ENCODE measurements around the gene PCDH1. TPM values are rescaled to one million over a fixed set of nuclear protein-coding genes. Genes with fewer than 3 reads are reported as not detected.
A peak's percentile ranks its signal among the peaks of the same experiment; 100 is the strongest.

PCDH1 gene
- total RNA-seq, 1 experiment from 2014 or later, result 0.53 TPM

GRCh38 chr5:141883184-141883891, 5.1 kb upstream of the PCDH1 start:
- Histone ChIP-seq H3K4me3 (no peak overlapping the region), H3K36me3 (no peaks in the 10 kb centered on the region), H3K27ac (no peak overlapping the region), H3K9me3 (replicated peaks) (no peaks in the 10 kb centered on the region), H3K27me3 (replicated peaks) (peaks cover 73% of the 10 kb centered on the region), H3K4me1 (replicated peaks) (peaks cover 8% of the 10 kb centered on the region)
- peak in 1 of 2 experiments; percentile 27 for DNase-seq (ENCODE audit: low read depth in 1 of 2, low spot score in 2 of 2)

DNA sequence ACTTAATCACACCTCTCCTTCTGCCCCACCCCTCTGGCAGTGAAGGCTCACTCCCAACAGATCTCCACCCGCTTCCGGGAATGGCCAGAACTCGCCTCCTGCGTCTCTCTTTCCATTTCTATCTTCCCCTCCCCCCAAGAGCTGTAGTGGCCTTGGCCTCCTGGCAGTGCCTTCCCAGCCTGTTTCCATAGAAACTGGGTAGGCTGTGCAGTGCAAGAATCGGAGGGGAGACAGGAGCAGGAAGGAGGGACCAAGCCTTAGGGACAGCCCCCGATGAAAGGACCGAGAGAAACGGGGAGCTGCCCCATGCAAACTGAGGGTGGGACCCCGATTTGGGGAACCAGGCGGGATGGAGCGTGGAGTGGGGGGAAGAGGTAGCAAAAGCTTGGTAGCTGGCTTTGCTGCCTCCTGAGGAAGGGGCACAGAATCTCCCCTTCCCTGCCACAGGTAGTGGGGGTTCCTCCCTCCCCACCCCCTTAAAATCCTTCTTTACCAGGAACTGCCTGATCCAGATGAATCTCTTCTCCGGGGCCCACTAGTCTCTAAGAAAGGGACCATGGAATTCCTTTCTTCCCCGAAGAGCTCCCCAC, 4.5 kb upstream of the PCDH1 start:
- Histone ChIP-seq H3K27me3 (replicated peaks) (peaks cover 78% of the 10 kb centered on the region), H3K27ac (no peak overlapping the region), H3K9me3 (replicated peaks) (peaks cover 3% of the 10 kb centered on the region; the same call in 1 of the 2 replicates), H3K36me3 (no peaks in the 10 kb centered on the region), H3K4me3 (no peak overlapping the region), H3K4me1 (replicated peaks) (peaks cover 13% of the 10 kb centered on the region)
- no peak for DNase-seq (ENCODE audit: low read depth in 1 of 2, low spot score in 2 of 2)

DNA sequence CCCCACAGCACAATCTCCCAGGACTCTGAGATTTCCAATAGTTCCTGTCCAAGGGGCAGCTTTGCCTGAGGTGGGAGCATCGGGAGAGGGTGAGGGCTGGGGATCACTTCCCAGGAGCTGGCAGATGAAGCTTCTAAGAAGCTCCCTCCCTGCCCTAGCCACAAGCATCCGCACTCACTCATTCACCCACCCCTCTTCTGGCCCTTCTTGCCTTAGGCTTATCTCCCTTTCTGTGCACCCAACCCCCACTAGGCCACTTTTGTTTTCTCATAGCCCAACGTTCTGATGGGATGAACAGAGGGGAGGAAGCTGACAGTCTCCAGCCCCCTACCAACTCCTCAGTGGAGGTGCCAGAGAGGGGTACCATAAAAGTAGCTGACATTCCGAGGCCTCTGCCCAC, 3.7 kb upstream of the PCDH1 start:
- Histone ChIP-seq H3K4me1 (replicated peaks) (peaks cover 16% of the 10 kb centered on the region), H3K9me3 (replicated peaks) (peaks cover 3% of the 10 kb centered on the region; the same call in 1 of the 2 replicates), H3K27ac (no peak overlapping the region), H3K36me3 (no peaks in the 10 kb centered on the region), H3K27me3 (replicated peaks) (peaks cover 86% of the 10 kb centered on the region), H3K4me3 (no peak overlapping the region)
- DNase-seq (ENCODE audit: low read depth in 1 of 2, low spot score in 2 of 2), result no peak

DNA sequence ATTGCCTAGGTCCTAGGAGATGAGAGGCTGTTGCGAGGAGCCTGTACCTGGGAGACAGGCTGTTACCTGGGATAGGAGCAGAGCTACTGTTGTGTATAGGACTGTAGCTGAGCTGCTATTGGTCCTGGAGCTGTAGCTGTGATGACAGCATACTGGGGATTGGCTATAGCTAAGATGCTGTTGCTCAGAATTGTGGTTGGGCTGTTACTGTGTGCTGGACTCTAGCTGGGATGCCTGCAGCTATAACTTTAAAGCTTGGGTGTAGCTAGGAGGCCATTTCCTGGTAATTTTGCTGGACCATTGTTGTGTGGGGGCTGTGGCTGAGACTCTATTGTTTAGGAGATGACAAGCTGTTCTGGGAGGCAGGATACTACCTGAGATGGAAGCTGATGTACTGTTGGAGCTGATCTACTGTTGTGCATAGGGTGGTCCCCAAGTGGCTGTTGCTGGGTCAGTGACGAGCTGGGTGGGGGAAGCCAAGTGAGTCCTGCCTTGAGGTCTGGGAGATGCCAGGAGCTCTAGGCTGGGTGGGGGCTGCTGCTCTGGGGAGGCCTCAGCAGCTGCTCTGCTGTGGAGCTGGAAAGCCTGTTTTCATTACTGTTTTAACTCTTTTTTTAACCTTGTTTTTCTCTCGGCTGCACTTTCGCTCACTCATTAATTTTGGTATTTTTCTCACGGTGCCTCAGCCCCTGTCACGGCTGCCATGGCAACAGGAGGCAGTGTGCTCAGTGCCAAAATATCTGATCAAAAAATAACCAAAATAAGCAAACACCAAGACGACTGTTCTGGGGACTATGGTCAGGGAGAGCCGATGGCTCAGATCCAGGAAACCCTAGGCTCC, 3.0 kb upstream of the PCDH1 start:
- H3K9me3 ChIP-seq (replicated peaks), result peaks cover 3% of the 10 kb centered on the region; the same call in 1 of the 2 replicates
- H3K4me1 ChIP-seq (replicated peaks), result peaks cover 16% of the 10 kb centered on the region
- no peak overlapping the region for H3K27ac ChIP-seq
- H3K4me3 ChIP-seq, result no peak overlapping the region
- peak in 1 of 2 experiments; percentile 24 for DNase-seq (ENCODE audit: low read depth in 1 of 2, low spot score in 2 of 2)
- H3K36me3 ChIP-seq, result no peaks in the 10 kb centered on the region
- peaks cover 93% of the 10 kb centered on the region for H3K27me3 ChIP-seq (replicated peaks)

GRCh38 chr5:141879941-141880738, 1.9 kb upstream of the PCDH1 start:
- Histone ChIP-seq H3K4me1 (replicated peaks) (peaks cover 16% of the 10 kb centered on the region), H3K27ac (no peak overlapping the region), H3K27me3 (replicated peaks) (peaks cover 94% of the 10 kb centered on the region), H3K36me3 (no peaks in the 10 kb centered on the region), H3K9me3 (replicated peaks) (peaks cover 3% of the 10 kb centered on the region; the same call in 1 of the 2 replicates), H3K4me3 (no peak overlapping the region)
- no peak for DNase-seq (ENCODE audit: low read depth in 1 of 2, low spot score in 2 of 2)

GRCh38 chr5:141879426-141879759, 1.2 kb upstream of the PCDH1 start:
- H3K27me3 ChIP-seq (replicated peaks), result peaks cover 94% of the 10 kb centered on the region
- H3K36me3 ChIP-seq, result no peaks in the 10 kb centered on the region
- no peak overlapping the region for H3K4me3 ChIP-seq
- DNase-seq (ENCODE audit: low read depth in 1 of 2, low spot score in 2 of 2), result no peak
- H3K9me3 ChIP-seq (replicated peaks), result peaks cover 3% of the 10 kb centered on the region; the same call in 1 of the 2 replicates
- peaks cover 16% of the 10 kb centered on the region for H3K4me1 ChIP-seq (replicated peaks)
- H3K27ac ChIP-seq, result no peak overlapping the region

- peaks cover 98% of the 10 kb centered on the region for H3K27me3 ChIP-seq (replicated peaks)
- H3K27ac ChIP-seq, result no peak overlapping the region
- H3K4me1 ChIP-seq (replicated peaks), result peaks cover 16% of the 10 kb centered on the region
- H3K9me3 ChIP-seq (replicated peaks), result peaks cover 3% of the 10 kb centered on the region; the same call in 1 of the 2 replicates
- H3K36me3 ChIP-seq, result no peaks in the 10 kb centered on the region
- peak; percentile 81 to 88 for DNase-seq (ENCODE audit: low read depth in 1 of 2, low spot score in 2 of 2)
- no peak overlapping the region for H3K4me3 ChIP-seq
Observed at GRCh38 chr5:141878711-141879425, 658 bp upstream of the PCDH1 start.

DNA sequence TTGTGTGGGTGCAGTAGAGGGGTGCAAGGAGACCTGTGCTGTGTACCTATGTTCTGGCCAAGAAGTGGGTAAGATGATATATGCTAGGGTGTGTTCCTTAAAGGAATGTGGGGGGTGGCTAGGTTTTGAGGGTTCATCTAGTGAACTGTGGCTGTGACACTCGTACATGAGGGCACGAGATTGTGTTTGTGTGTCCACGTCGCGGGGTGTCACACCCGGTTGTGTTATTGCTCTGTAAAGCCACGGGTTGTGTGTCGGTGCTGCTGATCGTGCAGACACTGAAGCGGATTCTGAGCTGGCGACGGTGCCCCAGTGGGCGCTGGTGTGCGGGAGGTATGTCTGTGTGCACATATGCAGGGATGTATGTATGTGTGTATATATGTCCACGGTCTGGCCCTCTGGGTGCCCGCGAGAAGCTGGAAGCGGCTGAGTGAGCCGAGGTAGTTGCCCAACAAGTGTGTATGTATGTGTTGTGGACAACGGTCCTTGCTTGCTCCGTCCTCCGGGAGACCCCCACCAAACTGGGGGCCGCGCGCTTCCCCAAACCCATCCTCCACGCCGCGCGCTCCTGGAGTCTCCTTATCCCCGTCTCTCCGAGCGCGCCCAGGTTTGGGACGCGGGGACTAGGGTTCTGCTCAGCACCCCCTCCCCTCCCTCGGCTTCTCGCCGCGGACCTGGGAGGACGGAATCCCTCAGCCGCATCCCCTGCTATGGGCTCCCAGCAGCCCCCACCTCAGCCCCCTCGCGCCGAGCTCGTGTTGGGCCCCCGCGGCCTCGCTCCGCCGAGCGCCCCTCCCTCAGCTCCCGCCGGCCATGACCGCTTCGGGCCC, 639 bp downstream of the PCDH1 start:
- DNase-seq (ENCODE audit: low read depth in 1 of 2, low spot score in 2 of 2), result no peak
- peaks cover 3% of the 10 kb centered on the region; the same call in 1 of the 2 replicates for H3K9me3 ChIP-seq (replicated peaks)
- peak overlapping the region; percentile 32 for H3K4me3 ChIP-seq
- peaks cover 16% of the 10 kb centered on the region for H3K4me1 ChIP-seq (replicated peaks)
- no peak overlapping the region for H3K27ac ChIP-seq
- no peaks in the 10 kb centered on the region for H3K36me3 ChIP-seq
- H3K27me3 ChIP-seq (replicated peaks), result peaks cover 94% of the 10 kb centered on the region

GRCh38 chr5:141876628-141877355, 1.4 kb downstream of the PCDH1 start:
- no peaks in the 10 kb centered on the region for H3K36me3 ChIP-seq
- H3K4me3 ChIP-seq, result no peak overlapping the region
- no peak for DNase-seq (ENCODE audit: low read depth in 1 of 2, low spot score in 2 of 2)
- H3K27me3 ChIP-seq (replicated peaks), result peaks cover 91% of the 10 kb centered on the region
- H3K9me3 ChIP-seq (replicated peaks), result peaks cover 3% of the 10 kb centered on the region; the same call in 1 of the 2 replicates
- H3K27ac ChIP-seq, result no peak overlapping the region
- H3K4me1 ChIP-seq (replicated peaks), result peaks cover 16% of the 10 kb centered on the region

DNA sequence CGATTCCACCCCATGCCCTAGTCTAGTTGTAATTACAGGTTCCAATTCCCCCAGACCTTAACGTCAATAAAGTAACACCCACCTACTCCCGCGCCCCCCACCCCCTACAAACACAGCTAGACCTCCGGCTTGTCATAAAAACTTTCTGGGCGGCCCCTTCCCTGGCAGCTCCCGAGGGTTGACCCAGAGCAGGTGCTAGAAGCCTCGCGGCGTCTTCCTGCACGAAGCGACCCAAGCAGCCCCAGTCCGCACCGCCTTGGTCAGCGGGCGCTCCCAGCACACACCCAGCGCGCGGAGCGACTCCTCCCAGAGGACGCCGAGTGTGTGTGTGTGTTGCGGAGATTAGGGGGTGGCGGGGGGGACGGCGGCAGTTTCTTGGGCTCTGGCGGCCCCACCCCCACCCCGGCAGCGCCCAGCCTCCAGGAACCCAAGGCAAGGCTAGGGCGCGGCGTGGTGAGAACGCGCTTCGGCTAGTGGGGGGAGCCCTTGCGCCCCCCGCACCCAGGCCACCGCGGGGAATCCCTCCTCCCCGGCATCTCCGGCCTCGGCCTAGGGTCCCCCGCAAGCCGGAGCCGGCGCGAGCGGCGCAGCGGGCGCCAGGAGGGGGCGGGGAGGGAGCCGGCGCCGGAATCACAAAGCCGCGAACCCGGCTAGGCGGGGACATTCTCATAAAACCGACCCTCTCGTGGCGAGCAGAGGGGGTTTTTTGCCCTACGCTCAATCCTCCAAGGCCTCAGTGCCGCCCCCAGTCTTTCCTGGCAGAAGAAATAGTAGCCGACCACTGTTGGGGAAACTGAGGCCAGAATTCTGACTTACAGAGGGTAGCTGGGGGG, 2.2 kb downstream of the PCDH1 start:
- DNase-seq (ENCODE audit: low read depth in 1 of 2, low spot score in 2 of 2), result peak in 1 of 2 experiments; percentile 41
- H3K4me3 ChIP-seq, result no peak overlapping the region
- H3K4me1 ChIP-seq (replicated peaks), result peaks cover 16% of the 10 kb centered on the region
- H3K9me3 ChIP-seq (replicated peaks), result peaks cover 3% of the 10 kb centered on the region; the same call in 1 of the 2 replicates
- peaks cover 91% of the 10 kb centered on the region for H3K27me3 ChIP-seq (replicated peaks)
- no peaks in the 10 kb centered on the region for H3K36me3 ChIP-seq
- no peak overlapping the region for H3K27ac ChIP-seq
